IPS DF 4.7 (cell line): ENCODE data around the gene BOLA1.
"Not testable (repeated sequence)": the region's sequence is repeated elsewhere in the genome, so short reads cannot be mapped to it uniquely, and the experiment has no call there.

Experiments used
- DNase-seq: peaks from one replicate; pipeline ENCODE4 v3.0.0-alpha.2; 2013; ENCODE audit warnings: low spot score; ENCODE audit errors: extremely low read depth

Gene BOLA1

GRCh38 chr1:149886396-149887195 lies 12.8 kb upstream of the BOLA1 start:
- DNase-seq = no peak

DNA sequence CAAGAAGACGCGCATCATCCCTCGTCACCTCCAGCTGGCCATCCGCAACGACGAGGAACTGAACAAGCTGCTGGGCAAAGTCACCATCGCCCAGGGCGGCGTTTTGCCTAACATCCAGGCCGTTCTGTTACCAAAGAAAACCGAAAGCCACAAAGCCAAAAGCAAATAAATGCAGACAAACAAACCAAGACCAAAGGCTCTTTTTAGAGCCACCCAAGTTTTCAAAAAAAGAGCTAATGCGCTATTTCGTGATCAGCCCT lies 12.2 kb upstream of the BOLA1 start:
- not testable (repeated sequence) for DNase-seq

GRCh38 chr1:149887456-149888246 lies 11.7 kb upstream of the BOLA1 start:
- no peak for DNase-seq

- DNase-seq = no peak
Observed at GRCh38 chr1:149888247-149888998, 10.9 kb upstream of the BOLA1 start.

- DNase-seq = no peak
Observed at GRCh38 chr1:149888999-149889289, 10.4 kb upstream of the BOLA1 start.

GRCh38 chr1:149896575-149896974 lies 2.8 kb upstream of the BOLA1 start:
- no peak for DNase-seq

DNA sequence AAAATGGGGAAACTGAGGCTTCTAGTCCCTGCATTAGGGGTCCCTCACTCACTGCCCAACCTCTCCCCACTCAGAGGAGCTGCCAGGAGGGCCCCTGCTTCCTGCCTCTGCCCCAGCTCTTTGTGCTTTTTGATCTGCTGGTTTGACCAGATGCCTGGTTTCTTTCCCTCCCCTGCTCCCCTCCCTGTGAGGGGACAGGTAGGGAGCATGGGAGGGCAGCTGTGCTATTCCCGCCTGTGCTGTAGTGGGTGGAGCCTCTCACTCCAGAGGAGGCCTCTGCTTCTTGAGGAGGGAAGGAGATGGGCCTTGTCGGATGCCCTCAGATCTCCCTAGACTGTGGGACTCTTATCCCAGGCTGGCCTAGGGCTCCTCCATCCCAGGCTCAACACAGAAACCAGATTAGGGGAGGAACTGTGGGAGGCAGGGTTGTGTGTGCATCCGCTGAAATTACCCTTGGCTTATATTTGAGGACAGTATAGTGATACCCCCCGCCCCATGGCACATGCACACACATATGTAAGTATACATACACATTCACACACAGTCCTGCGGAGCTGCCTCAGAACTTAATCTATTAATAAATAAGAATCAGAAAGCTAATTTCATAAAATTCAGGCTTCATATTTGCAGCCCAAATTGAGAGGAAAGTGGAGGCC lies 4.6 kb downstream of the BOLA1 start:
- DNase-seq = no peak

DNA sequence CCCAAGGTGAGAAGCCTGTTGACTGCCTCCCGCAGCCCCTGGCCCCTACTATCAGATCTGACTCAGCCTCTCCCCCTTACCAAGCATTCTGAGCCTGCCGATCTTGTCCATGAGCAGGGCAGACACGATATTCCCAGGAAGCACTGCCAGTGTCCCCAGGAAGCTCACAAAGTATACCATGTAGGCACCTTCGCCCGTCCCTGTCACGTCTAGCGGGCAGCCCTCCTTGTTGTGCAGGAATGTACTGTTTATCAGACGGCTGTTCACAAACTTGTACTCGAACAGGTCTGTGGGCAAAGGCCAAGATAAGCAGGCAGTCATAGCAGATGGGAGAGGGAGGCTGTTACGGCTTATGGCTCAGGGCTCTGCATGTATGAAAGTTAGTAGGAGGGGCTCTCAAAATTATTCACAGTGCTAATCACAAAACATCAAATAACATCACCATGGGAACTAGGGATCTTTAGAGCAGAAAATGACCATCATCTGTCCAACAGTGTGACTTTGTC lies 7.3 kb downstream of the BOLA1 start:
- DNase-seq = no peak

GRCh38 chr1:149914545-149914944 lies 15.2 kb downstream of the BOLA1 start:
- DNase-seq = no peak

DNA sequence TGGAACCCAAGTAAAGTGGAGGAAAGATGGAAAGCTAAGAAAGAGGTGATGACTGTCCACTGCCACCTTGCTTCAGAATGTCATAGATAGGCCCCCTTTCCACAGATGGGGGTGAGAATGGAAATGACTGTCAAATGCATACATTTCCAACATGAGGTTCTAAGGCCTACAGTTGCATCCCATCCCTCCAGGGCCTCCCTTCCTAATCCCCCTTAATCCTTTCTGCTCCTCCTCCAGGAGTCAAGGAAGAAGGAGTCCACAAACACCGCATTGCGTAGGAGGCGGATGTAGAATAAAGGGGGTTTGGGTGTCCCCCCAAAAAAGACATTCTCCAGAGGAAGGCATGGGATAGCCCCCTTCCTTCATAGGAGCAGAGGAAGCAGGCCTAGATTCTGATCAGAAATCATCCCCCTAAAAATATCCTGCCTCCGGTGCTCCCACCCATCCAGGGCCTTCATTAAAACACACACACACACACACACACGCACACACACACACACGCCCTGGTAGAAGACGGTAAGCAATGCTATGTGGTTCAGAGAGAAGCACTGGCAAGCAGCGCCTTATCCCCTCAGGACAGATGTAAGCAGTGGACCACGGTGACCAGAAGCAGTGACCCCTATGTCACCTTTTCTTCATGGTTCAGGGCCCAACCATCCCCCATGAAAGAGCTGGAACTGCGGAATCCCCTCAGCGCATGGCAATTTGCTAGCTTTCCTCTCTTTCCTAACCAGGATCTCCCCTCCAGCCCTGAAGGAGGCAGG lies 16.2 kb downstream of the BOLA1 start:
- DNase-seq = no peak

DNA sequence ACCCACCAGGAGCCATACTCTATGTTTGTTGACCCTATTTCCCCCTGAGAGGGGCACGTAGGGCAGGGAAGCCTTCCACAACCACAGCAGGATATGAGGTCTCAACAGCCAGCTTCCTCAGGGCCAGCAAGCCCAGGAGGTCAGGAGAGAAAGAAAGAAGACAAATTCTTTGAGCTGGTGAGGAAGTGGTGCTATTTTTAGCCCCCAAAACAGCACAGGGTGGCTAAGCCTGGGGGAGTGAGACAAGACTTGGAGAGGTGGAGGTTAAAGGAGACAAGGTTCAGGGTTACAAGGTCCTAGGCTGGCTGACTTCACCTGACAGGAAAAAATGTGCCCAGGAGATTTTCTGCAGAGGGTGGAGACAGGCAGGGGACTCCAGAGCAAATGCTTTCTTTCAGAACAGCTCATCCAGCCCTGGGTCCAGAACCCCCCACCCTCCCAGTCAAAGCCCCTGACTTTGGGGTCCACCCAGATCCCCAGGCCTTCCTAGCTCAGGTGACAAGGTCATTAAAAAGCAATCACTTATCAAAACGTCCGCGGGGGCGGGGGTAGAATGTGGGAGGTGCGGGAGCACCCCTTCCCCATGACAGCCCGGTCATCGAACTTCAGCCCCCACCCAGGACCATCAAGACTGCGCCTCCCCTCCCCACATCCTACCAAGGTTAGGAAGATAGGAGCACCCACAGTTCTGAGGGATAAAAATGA lies 17.0 kb downstream of the BOLA1 start:
- no peak for DNase-seq

- no peak for DNase-seq
Observed at GRCh38 chr1:149916898-149917252, 17.5 kb downstream of the BOLA1 start.

- no peak for DNase-seq
Observed at GRCh38 chr1:149917571-149918144, 18.3 kb downstream of the BOLA1 start, which contains the start of gene SV2A. TSS of gene SV2A (minus strand) at chr1:149917844. CDS start at chr1:149913840, 4,004 bp downstream.

DNA sequence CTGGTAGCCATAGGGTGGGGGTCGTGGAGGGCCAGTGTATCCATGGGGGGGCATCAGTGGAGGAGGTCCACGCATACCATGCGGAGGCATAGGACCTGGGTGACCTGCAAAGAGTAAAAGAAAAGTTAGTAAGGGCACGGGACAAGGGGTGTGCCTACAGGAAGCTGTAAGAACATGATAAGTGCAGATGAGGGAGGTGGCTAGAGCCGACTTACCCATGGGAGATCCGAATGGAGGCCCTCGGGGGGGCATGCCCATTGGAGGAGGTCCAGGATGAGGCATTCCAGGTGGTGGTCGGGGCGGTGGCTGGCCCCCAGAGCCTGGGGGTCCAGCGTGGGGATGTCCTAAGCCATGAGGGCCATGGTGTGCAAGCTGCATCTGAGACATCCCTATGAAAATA lies 24.3 kb downstream of the BOLA1 start:
- DNase-seq = no peak

GRCh38 chr1:149925345-149925744 lies 26.0 kb downstream of the BOLA1 start:
- DNase-seq = no peak

- no peak for DNase-seq
Observed at GRCh38 chr1:149925751-149926150, 26.4 kb downstream of the BOLA1 start.

GRCh38 chr1:149926296-149926695 lies 26.9 kb downstream of the BOLA1 start:
- DNase-seq = no peak

DNA sequence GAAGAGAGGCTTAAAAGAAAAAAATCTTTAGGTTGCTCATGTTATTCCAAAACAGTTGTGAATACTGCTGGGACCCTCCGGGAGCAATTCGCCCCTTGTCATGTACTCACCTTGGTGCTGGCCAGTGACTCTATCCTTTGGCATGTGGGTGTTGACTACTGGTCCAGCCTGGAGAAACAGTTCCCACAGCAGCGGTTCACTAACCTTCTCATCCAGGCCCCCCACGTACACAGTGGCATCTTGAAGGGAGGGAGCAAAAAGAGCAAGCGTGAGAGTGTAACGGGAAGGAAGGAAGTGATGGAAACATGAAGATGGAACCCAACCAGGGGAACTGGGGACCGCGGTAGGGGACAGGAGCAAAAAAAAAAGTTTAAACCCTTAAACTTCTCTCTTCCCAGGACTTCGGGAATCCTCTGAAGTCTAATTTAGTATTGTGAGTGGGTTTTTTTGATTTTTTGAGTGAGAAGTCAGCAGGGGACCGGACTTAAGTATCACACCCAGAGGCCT lies 27.7 kb downstream of the BOLA1 start:
- no peak for DNase-seq

GRCh38 chr1:149927563-149928400 lies 28.4 kb downstream of the BOLA1 start, which contains the start of gene SF3B4:
TSS of gene SF3B4 (minus strand) at chr1:149927803. CDS start at chr1:149927759, 44 bp downstream.
- no peak for DNase-seq
